ENCODE data around the gene BCL2L13. TPM values are rescaled to one million over a fixed set of nuclear protein-coding genes. Genes with fewer than 3 reads are reported as not detected.

Gene BCL2L13
- total RNA-seq, 1 experiment from 2014 or later = 38.1 TPM

DNA sequence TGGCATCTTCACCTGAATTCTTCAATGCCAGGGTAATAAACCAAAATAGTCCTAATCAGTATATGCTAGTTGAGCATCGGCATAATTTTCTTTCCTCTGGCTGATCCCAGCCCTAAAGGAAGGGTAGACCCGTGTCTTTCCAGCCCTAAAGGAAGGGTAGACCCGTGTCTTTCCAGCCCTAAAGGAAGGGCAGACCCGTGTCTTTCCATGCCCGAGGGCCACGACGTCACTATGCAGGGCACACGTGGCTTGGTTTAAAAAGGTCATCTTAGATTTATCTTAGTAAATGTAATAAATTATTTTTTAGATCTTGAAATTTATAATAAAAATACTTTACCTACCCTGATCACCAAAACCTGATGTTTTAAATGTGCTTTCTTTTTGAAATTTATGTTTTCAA is 90.2 kb downstream of the BCL2L13 start (continued):
- TF ChIP-seq, protein P1, sequence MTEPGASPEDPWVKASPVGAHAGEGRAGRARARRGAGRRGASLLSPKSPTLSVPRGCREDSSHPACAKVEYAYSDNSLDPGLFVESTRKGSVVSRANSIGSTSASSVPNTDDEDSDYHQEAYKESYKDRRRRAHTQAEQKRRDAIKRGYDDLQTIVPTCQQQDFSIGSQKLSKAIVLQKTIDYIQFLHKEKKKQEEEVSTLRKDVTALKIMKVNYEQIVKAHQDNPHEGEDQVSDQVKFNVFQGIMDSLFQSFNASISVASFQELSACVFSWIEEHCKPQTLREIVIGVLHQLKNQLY (CRISPR knock-in tag; IDR thresholded peaks at IDR 0.05) = no peak
- TF ChIP-seq ZNF121 (CRISPR knock-in tag; IDR thresholded peaks at IDR 0.05) = no peak
- no peak for TF ChIP-seq TP53 (CRISPR knock-in tag; IDR thresholded peaks at IDR 0.05)
- TF ChIP-seq, protein P2, sequence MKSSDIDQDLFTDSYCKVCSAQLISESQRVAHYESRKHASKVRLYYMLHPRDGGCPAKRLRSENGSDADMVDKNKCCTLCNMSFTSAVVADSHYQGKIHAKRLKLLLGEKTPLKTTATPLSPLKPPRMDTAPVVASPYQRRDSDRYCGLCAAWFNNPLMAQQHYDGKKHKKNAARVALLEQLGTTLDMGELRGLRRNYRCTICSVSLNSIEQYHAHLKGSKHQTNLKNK (CRISPR knock-in tag; IDR thresholded peaks at IDR 0.05) = no peak

DNA sequence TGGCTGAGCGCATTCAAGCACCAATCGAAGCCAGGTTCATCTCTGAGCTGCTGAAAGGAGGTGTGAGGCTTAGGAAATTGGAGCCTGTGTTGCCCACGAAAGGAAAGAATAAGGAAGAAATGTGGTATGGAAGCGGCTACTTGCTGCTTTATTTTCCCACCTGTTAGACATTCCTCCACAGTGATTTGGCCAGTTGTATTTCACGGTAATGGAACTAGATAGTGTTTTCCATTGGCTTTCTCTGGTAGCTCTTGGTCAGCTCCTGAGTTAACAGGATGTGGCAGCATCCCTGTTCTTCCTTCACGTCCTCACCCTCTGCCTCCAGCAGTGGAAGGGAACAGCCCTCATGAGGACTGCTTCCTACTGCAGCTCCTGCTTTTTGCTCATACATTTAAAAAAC is 91.0 kb downstream of the BCL2L13 start:
- no peaks in the 10 kb centered on the region for H3K27me3 Mint-ChIP-seq (ENCODE audit: low read depth)
- no peaks in the 10 kb centered on the region for H3K9me3 Mint-ChIP-seq
- H3K4me3 Mint-ChIP-seq = no peak overlapping the region
- POLR2A ChIA-PET = no interaction called here
- no peaks in the 10 kb centered on the region for H3K4me1 Mint-ChIP-seq
- no peak for ATAC-seq
- DNase-seq (ENCODE audit: low spot score) = no peak
- no peak overlapping the region for H3K27ac Mint-ChIP-seq
- TF ChIP-seq, protein P3, sequence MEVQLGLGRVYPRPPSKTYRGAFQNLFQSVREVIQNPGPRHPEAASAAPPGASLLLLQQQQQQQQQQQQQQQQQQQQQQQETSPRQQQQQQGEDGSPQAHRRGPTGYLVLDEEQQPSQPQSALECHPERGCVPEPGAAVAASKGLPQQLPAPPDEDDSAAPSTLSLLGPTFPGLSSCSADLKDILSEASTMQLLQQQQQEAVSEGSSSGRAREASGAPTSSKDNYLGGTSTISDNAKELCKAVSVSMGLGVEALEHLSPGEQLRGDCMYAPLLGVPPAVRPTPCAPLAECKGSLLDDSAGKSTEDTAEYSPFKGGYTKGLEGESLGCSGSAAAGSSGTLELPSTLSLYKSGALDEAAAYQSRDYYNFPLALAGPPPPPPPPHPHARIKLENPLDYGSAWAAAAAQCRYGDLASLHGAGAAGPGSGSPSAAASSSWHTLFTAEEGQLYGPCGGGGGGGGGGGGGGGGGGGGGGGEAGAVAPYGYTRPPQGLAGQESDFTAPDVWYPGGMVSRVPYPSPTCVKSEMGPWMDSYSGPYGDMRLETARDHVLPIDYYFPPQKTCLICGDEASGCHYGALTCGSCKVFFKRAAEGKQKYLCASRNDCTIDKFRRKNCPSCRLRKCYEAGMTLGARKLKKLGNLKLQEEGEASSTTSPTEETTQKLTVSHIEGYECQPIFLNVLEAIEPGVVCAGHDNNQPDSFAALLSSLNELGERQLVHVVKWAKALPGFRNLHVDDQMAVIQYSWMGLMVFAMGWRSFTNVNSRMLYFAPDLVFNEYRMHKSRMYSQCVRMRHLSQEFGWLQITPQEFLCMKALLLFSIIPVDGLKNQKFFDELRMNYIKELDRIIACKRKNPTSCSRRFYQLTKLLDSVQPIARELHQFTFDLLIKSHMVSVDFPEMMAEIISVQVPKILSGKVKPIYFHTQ (CRISPR knock-in tag; IDR thresholded peaks at IDR 0.05) = no peak
- TF ChIP-seq ZNF138 (CRISPR knock-in tag; conservative IDR thresholded peaks at IDR 0.05) = no peak
- TF ChIP-seq, protein P4, sequence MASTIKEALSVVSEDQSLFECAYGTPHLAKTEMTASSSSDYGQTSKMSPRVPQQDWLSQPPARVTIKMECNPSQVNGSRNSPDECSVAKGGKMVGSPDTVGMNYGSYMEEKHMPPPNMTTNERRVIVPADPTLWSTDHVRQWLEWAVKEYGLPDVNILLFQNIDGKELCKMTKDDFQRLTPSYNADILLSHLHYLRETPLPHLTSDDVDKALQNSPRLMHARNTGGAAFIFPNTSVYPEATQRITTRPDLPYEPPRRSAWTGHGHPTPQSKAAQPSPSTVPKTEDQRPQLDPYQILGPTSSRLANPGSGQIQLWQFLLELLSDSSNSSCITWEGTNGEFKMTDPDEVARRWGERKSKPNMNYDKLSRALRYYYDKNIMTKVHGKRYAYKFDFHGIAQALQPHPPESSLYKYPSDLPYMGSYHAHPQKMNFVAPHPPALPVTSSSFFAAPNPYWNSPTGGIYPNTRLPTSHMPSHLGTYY (CRISPR knock-in tag; IDR thresholded peaks at IDR 0.05) = no peak
- TF ChIP-seq, protein P5, sequence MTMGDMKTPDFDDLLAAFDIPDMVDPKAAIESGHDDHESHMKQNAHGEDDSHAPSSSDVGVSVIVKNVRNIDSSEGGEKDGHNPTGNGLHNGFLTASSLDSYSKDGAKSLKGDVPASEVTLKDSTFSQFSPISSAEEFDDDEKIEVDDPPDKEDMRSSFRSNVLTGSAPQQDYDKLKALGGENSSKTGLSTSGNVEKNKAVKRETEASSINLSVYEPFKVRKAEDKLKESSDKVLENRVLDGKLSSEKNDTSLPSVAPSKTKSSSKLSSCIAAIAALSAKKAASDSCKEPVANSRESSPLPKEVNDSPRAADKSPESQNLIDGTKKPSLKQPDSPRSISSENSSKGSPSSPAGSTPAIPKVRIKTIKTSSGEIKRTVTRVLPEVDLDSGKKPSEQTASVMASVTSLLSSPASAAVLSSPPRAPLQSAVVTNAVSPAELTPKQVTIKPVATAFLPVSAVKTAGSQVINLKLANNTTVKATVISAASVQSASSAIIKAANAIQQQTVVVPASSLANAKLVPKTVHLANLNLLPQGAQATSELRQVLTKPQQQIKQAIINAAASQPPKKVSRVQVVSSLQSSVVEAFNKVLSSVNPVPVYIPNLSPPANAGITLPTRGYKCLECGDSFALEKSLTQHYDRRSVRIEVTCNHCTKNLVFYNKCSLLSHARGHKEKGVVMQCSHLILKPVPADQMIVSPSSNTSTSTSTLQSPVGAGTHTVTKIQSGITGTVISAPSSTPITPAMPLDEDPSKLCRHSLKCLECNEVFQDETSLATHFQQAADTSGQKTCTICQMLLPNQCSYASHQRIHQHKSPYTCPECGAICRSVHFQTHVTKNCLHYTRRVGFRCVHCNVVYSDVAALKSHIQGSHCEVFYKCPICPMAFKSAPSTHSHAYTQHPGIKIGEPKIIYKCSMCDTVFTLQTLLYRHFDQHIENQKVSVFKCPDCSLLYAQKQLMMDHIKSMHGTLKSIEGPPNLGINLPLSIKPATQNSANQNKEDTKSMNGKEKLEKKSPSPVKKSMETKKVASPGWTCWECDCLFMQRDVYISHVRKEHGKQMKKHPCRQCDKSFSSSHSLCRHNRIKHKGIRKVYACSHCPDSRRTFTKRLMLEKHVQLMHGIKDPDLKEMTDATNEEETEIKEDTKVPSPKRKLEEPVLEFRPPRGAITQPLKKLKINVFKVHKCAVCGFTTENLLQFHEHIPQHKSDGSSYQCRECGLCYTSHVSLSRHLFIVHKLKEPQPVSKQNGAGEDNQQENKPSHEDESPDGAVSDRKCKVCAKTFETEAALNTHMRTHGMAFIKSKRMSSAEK (CRISPR knock-in tag; IDR thresholded peaks at IDR 0.05; ENCODE audit: borderline replicate concordance) = no peak
- TF ChIP-seq HMGA2 (CRISPR knock-in tag; IDR thresholded peaks at IDR 0.05) = no peak
- peaks cover 25% of the 10 kb centered on the region for H3K36me3 Mint-ChIP-seq
- CTCF ChIA-PET = interaction anchor here (1.2 kb wide), 1 partner anchor 56 kb away, joined by 3 read pairs; no protein-coding TSS in a partner anchor

DNA sequence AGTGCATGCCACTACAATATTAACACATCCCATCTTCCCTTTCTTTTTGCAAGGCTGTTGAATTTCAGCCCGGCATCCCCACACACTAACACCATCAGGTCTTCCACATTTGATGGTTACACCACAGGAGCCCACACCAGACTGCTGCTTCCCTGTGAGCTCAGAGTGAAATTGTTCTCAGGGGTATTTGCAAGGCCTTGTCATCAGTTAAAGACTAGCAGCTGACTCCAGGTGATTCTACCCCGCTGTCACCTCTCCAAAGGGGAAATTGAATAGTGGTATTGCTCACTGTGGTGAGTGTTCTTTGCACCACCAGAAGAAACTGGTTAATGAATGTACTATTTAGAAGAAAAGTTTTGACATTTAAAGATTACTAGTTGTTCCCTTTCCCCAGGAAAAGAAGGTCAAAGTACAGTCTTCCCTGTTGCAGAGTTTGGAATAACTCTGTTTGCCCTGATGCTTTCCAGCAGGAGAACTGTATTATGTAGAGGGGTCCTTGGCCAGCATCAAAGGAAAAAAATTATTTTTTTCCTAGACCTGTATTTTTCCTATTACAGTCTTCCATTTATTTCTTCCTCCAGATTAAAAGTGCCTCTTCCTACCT is 93.8 kb downstream of the BCL2L13 start:
- H3K27me3 Mint-ChIP-seq (ENCODE audit: low read depth) = no peaks in the 10 kb centered on the region
- ChIA-PET POLR2A (no interaction called here), CTCF (interaction anchor here (1.0 kb wide), 1 partner anchor 10 kb away, joined by 3 read pairs; no protein-coding TSS in a partner anchor)
- no peaks in the 10 kb centered on the region for H3K9me3 Mint-ChIP-seq
- no peak overlapping the region for H3K4me3 Mint-ChIP-seq
- H3K27ac Mint-ChIP-seq = peak overlapping the region; percentile 55; the same call in 1 of the 2 replicates
- DNase-seq (ENCODE audit: low spot score) = no peak
- TF ChIP-seq ZNF416 (CRISPR knock-in tag; IDR thresholded peaks at IDR 0.05) (no peak), NR1H2 (CRISPR knock-in tag; IDR thresholded peaks at IDR 0.05) (no peak), ZNF423 (CRISPR knock-in tag; IDR thresholded peaks at IDR 0.05) (no peak)
- TF ChIP-seq, protein P6, sequence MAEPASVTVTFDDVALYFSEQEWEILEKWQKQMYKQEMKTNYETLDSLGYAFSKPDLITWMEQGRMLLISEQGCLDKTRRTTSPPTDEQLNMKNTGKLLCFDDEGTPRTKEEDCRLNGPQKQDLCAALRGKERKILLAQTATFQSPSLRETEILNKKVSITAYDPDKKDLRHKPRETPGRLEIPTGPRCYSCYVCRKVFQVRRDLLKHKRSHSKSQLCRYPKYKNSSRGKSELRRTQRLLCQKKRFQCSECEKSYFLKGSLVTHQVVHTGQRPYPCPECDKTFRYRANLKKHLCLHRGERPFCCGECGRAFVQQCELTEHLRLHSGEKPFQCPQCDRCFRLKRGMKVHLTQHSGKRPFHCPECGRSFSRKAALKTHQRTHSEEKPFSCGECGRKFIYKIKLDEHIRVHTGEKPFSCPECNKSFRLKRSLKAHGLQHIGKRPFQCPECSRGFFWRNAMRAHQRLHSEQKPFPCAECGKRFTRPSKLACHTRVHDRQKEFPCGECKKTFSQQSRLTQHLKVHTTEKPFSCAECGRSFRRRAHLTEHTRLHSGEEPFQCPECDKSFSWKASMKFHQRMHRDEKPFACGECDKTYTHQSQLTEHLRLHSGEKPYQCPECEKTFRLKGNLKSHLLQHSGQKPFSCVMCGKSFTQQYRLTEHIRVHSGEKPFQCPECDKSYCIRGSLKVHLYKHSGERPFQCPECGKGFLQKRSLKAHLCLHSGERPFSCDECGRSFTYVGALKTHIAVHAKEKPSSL (CRISPR knock-in tag; conservative IDR thresholded peaks at IDR 0.05) = no peak
- TF ChIP-seq, protein P7, sequence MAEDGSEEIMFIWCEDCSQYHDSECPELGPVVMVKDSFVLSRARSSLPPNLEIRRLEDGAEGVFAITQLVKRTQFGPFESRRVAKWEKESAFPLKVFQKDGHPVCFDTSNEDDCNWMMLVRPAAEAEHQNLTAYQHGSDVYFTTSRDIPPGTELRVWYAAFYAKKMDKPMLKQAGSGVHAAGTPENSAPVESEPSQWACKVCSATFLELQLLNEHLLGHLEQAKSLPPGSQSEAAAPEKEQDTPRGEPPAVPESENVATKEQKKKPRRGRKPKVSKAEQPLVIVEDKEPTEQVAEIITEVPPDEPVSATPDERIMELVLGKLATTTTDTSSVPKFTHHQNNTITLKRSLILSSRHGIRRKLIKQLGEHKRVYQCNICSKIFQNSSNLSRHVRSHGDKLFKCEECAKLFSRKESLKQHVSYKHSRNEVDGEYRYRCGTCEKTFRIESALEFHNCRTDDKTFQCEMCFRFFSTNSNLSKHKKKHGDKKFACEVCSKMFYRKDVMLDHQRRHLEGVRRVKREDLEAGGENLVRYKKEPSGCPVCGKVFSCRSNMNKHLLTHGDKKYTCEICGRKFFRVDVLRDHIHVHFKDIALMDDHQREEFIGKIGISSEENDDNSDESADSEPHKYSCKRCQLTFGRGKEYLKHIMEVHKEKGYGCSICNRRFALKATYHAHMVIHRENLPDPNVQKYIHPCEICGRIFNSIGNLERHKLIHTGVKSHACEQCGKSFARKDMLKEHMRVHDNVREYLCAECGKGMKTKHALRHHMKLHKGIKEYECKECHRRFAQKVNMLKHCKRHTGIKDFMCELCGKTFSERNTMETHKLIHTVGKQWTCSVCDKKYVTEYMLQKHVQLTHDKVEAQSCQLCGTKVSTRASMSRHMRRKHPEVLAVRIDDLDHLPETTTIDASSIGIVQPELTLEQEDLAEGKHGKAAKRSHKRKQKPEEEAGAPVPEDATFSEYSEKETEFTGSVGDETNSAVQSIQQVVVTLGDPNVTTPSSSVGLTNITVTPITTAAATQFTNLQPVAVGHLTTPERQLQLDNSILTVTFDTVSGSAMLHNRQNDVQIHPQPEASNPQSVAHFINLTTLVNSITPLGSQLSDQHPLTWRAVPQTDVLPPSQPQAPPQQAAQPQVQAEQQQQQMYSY (CRISPR knock-in tag; IDR thresholded peaks at IDR 0.05) = no peak
- TF ChIP-seq, protein P8, sequence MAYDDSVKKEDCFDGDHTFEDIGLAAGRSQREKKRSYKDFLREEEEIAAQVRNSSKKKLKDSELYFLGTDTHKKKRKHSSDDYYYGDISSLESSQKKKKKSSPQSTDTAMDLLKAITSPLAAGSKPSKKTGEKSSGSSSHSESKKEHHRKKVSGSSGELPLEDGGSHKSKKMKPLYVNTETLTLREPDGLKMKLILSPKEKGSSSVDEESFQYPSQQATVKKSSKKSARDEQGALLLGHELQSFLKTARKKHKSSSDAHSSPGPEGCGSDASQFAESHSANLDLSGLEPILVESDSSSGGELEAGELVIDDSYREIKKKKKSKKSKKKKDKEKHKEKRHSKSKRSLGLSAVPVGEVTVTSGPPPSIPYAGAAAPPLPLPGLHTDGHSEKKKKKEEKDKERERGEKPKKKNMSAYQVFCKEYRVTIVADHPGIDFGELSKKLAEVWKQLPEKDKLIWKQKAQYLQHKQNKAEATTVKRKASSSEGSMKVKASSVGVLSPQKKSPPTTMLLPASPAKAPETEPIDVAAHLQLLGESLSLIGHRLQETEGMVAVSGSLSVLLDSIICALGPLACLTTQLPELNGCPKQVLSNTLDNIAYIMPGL (CRISPR knock-in tag; IDR thresholded peaks at IDR 0.05) = no peak
- H3K36me3 Mint-ChIP-seq = peaks cover 15% of the 10 kb centered on the region
- H3K4me1 Mint-ChIP-seq = no peaks in the 10 kb centered on the region
- ATAC-seq = no peak
